OCI-LY3 (cell line): ENCODE results near the gene GRAMD1B.

Source experiments
- H2AFZ ChIP-seq: fragments of 200-600, 300-600 bp; shearing (Covaris generic); 2 replicates; pipeline ENCODE4 v1.6.0; 2014; ENCODE audit warnings: antibody characterized with exemption, low read depth, low read length
- H3K27ac ChIP-seq: fragments of 200-600, 300-600 bp; sonication (generic); 2 replicates; pipeline ENCODE4 v1.5.1; 2014; ENCODE audit warnings: mild to moderate bottlenecking, low read length, moderate library complexity, mixed read lengths
- H3K27me3 ChIP-seq: fragments of 200-600, 300-600 bp; sonication (generic); 2 replicates; pipeline ENCODE4 v1.6.1; 2014; ENCODE audit warnings: low read depth, low read length, mixed read lengths
- H3K36me3 ChIP-seq: fragments of 200-600, 300-600 bp; sonication (generic); replicated peaks from 2 replicates; pipeline ENCODE3; 2014; ENCODE audit warnings: low read depth, low read length, mixed read lengths
- H3K4me1 ChIP-seq: fragments of 300-600, 200-600 bp; sonication (generic); 2 replicates; pipeline ENCODE4 v1.6.1; 2014; ENCODE audit warnings: low read length, mixed read lengths
- H3K4me2 ChIP-seq: fragments of 200-600, 300-600 bp; sonication (generic); 2 replicates; pipeline ENCODE4 v1.6.1; 2014; ENCODE audit warnings: low read length, mixed read lengths
- H3K4me3 ChIP-seq: fragments of 300-600, 200-600 bp; sonication (generic); 2 replicates; pipeline ENCODE4 v1.5.1; 2014; ENCODE audit warnings: antibody characterized with exemption, mild to moderate bottlenecking, low read length, moderate library complexity
- H3K79me2 ChIP-seq: fragments of 300-600, 200-600 bp; shearing (Covaris generic); 2 replicates; pipeline ENCODE4 v1.6.1; 2014; ENCODE audit warnings: mild to moderate bottlenecking, low read length, mixed read lengths
- H3K9ac ChIP-seq: fragments of 300-600, 200-600 bp; shearing (Covaris generic); 2 replicates; pipeline ENCODE4 v1.6.0; 2014; ENCODE audit warnings: mild to moderate bottlenecking, low read length, moderate library complexity
- H3K9me3 ChIP-seq: fragments of 200-600, 300-600 bp; shearing (Covaris generic); 2 replicates; pipeline ENCODE4 v1.6.1; 2014; ENCODE audit warnings: low read length, mixed read lengths; ENCODE audit not compliant: insufficient read depth
- H4K20me1 ChIP-seq: fragments of 200-600, 300-600 bp; sonication (generic); 2 replicates; pipeline ENCODE4 v1.6.1; 2016; ENCODE audit warnings: low read length, mixed read lengths; ENCODE audit not compliant: insufficient read depth
- EZH2phosphoT487 ChIP-seq: fragments of 200-600 bp; shearing (Covaris generic); IDR thresholded peaks from 2 replicates; pipeline ENCODE4 v1.6.1; 2018; ENCODE audit warnings: antibody characterized with exemption, mixed run types, low read depth
- TF ChIP-seq, protein P1 (sequence below): fragments of 200-600, 300-600 bp; sonication (generic); IDR thresholded peaks from 2 replicates; pipeline ENCODE4 v1.5.1; 2014; ENCODE audit warnings: antibody characterized with exemption, low read length, low read depth

GRAMD1B gene

DNA sequence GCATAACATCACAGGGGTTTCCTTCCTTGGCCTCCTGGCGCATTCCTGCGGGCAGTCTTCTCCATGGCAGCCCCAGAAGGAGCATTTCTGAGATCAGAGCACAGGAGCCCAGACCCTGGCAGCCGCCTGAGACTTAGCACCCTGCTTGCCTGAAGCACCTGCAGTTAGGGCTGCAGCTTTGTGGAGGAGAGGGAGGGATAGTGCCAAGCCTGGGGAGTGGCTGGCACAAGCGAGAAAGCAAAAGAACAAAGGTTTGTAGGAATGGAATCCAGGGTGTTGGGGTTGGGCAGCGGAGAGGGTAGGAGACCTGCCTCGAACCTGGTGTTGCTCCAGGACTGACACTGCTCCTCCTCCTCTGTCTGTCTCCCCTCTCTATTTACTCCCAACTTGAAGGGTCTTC, 157.5 kb downstream of the GRAMD1B start:
- H3K79me2 ChIP-seq: no peaks in the 10 kb centered on the region
- no peak overlapping the region for H3K4me3 ChIP-seq
- no peaks in the 10 kb centered on the region for H4K20me1 ChIP-seq
- no peak overlapping the region for H3K27ac ChIP-seq
- H3K36me3 ChIP-seq: no peaks in the 10 kb centered on the region
- no peaks in the 10 kb centered on the region for H3K4me1 ChIP-seq
- H3K4me2 ChIP-seq: no peak overlapping the region
- TF ChIP-seq EZH2phosphoT487: no peak
- TF ChIP-seq, protein P1, sequence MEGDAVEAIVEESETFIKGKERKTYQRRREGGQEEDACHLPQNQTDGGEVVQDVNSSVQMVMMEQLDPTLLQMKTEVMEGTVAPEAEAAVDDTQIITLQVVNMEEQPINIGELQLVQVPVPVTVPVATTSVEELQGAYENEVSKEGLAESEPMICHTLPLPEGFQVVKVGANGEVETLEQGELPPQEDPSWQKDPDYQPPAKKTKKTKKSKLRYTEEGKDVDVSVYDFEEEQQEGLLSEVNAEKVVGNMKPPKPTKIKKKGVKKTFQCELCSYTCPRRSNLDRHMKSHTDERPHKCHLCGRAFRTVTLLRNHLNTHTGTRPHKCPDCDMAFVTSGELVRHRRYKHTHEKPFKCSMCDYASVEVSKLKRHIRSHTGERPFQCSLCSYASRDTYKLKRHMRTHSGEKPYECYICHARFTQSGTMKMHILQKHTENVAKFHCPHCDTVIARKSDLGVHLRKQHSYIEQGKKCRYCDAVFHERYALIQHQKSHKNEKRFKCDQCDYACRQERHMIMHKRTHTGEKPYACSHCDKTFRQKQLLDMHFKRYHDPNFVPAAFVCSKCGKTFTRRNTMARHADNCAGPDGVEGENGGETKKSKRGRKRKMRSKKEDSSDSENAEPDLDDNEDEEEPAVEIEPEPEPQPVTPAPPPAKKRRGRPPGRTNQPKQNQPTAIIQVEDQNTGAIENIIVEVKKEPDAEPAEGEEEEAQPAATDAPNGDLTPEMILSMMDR: no peak
- no peaks in the 10 kb centered on the region for H3K27me3 ChIP-seq
- H3K9ac ChIP-seq: no peak overlapping the region
- no peak overlapping the region for H2AFZ ChIP-seq
- no peaks in the 10 kb centered on the region for H3K9me3 ChIP-seq

DNA sequence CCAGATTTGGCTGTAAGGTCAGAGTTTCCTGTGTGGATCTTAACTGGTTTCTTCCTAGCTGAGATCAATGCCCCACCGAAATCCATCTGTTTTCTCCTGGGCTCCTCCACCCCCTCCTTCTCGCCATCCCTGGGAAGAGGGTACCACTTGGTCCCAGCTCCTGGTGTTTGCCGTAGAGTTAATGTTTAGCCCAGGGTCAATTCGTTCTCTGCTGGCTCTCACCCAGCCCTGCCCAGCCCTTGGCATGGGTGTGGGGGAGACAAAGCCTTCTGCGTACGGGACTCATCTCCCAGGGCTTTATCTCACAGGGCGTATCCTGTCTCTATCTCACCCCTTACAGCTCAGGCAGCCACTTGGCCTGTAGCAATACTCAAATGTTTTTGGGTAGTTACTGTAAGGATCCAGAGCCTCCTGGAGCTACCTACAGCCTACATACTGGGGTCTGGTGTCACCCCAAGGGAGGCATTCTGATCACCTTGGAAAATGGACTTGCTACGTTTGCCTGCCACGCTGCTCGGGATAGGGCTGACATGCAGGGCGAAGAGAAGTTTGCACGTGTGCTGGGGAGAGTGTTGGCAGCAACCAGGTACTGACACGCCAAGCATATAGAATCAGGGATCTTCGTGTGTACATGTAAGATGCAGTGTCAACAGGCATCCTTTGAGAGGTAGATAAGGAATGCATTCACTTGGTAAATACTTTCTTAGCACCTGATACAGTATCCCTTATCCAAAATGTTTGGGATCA, 158.2 kb downstream of the GRAMD1B start:
- Histone ChIP-seq H4K20me1 (no peaks in the 10 kb centered on the region), H3K4me3 (no peak overlapping the region), H3K27ac (no peak overlapping the region), H3K79me2 (no peaks in the 10 kb centered on the region), H3K27me3 (no peaks in the 10 kb centered on the region), H3K9ac (no peak overlapping the region), H3K36me3 (no peaks in the 10 kb centered on the region), H3K9me3 (no peaks in the 10 kb centered on the region), H2AFZ (no peak overlapping the region), H3K4me1 (no peaks in the 10 kb centered on the region), H3K4me2 (no peak overlapping the region)
- TF ChIP-seq, protein P1: no peak
- no peak for TF ChIP-seq EZH2phosphoT487

DNA sequence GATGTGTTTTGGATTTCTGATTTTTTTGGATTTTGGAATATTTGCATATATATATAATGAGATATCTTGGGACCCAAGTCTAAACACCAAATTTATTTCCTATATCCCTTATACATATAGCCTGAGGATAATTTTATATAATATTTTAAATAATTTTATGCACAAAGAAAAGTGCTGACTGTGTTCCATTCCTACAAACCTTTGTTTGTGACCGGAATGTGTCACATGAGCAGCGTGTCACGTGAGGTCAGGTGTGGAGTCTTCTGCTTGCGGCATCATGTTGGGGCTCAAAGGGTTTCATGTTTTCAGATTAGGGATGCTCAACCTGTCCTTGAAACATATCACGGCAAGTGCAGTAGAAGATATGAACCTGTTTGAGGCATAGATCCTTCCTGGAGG, 158.8 kb downstream of the GRAMD1B start:
- H3K27me3 ChIP-seq: no peaks in the 10 kb centered on the region
- no peaks in the 10 kb centered on the region for H4K20me1 ChIP-seq
- no peaks in the 10 kb centered on the region for H3K9me3 ChIP-seq
- H3K9ac ChIP-seq: no peak overlapping the region
- TF ChIP-seq EZH2phosphoT487: no peak
- TF ChIP-seq, protein P1: no peak
- no peaks in the 10 kb centered on the region for H3K36me3 ChIP-seq
- H3K4me2 ChIP-seq: no peak overlapping the region
- H3K4me1 ChIP-seq: no peaks in the 10 kb centered on the region
- H3K79me2 ChIP-seq: no peaks in the 10 kb centered on the region
- H3K27ac ChIP-seq: no peak overlapping the region
- no peak overlapping the region for H2AFZ ChIP-seq
- no peak overlapping the region for H3K4me3 ChIP-seq

DNA sequence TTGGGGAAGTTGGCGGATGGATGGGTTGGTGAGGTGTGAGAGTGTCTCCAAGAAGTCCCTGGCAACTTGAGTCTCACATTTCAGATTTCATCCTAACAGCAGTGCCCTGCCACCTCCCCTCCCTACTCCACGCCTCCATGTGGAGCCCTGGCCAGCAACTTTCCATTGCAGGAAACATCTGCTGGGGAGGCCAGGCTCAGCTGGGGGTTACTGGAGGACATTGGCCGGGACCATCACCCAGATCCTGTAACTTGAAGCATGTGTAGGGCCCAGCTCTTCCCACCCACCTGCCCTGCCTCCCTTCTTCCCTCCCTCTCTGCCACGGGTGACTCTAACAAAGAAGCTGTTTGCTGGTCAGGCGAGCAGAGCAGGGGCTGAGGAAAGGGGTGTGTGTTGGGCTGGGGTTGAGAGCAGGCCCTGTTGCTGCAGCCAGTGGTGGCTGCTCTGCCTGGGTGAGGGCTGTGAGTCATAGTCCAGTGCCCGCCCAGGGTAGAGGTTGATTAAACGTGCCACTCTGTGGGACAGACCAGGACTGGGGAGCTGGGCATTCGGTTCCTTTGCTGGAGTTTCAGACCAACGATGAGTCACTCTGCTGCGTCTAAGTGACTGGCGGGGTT, 160.3 kb downstream of the GRAMD1B start:
- no peaks in the 10 kb centered on the region for H3K79me2 ChIP-seq
- no peak overlapping the region for H3K27ac ChIP-seq
- H3K4me3 ChIP-seq: no peak overlapping the region
- no peaks in the 10 kb centered on the region for H3K9me3 ChIP-seq
- no peaks in the 10 kb centered on the region for H3K27me3 ChIP-seq
- TF ChIP-seq, protein P1: no peak
- no peak for TF ChIP-seq EZH2phosphoT487
- no peak overlapping the region for H3K9ac ChIP-seq
- H3K4me1 ChIP-seq: no peaks in the 10 kb centered on the region
- no peak overlapping the region for H3K4me2 ChIP-seq
- no peaks in the 10 kb centered on the region for H3K36me3 ChIP-seq
- no peak overlapping the region for H2AFZ ChIP-seq
- H4K20me1 ChIP-seq: no peaks in the 10 kb centered on the region
